ENCODE results near the gene BNIP5.

Gene BNIP5

DNA sequence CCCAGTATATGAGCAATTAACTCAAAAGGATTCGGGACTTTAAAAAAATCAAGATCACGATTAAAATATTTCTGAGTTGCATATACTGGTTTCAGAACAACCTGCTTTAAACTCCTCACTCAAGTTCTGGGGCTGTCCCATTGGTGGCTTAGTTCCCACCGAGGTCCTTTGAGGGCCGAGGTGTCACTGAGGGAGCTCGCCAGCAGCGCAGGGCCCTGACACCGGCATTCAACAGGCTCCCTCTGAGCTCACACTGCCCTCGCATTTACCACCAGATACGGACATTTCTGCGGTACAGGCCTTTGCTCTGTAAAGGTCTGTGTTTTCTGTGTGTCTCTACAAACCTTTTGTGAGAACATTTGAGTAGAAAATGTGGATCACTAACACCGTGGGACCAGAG, 24.4 kb upstream of the BNIP5 start:
- no peak overlapping the region for H3K4me3 ChIP-seq (replicated peaks; ENCODE audit: low read depth, low read length)
- no peak for DNase-seq (ENCODE audit: extremely low read depth, low read depth)
- TF ChIP-seq CTCF (IDR thresholded peaks at IDR 0.05; ENCODE audit: low read depth, low read length, missing control alignments), result no peak

- peak; percentile 78 for TF ChIP-seq CTCF (IDR thresholded peaks at IDR 0.05; ENCODE audit: low read depth, low read length, missing control alignments)
- no peak overlapping the region for H3K4me3 ChIP-seq (replicated peaks; ENCODE audit: low read depth, low read length)
- DNase-seq (ENCODE audit: extremely low read depth, low read depth), result peak; percentile 49
Measured at GRCh38 chr6:36360241-36361054, 23.8 kb upstream of the BNIP5 start.

GRCh38 chr6:36358226-36358915, 21.7 kb upstream of the BNIP5 start:
- no peak for DNase-seq (ENCODE audit: extremely low read depth, low read depth)
- no peak overlapping the region for H3K4me3 ChIP-seq (replicated peaks; ENCODE audit: low read depth, low read length)

GRCh38 chr6:36357872-36358225, 21.2 kb upstream of the BNIP5 start:
- no peak for DNase-seq (ENCODE audit: extremely low read depth, low read depth)
- H3K4me3 ChIP-seq (replicated peaks; ENCODE audit: low read depth, low read length), result no peak overlapping the region
- TF ChIP-seq CTCF (IDR thresholded peaks at IDR 0.05; ENCODE audit: low read depth, low read length, missing control alignments), result no peak

More at GRCh38 chr6:36358226-36358915, 21.7 kb upstream of the BNIP5 start:
- no peak for TF ChIP-seq CTCF (IDR thresholded peaks at IDR 0.05; ENCODE audit: low read depth, low read length, missing control alignments)

- H3K4me3 ChIP-seq (replicated peaks; ENCODE audit: low read depth, low read length), result no peak overlapping the region
- no peak for DNase-seq (ENCODE audit: extremely low read depth, low read depth)
- no peak for TF ChIP-seq CTCF (IDR thresholded peaks at IDR 0.05; ENCODE audit: low read depth, low read length, missing control alignments)
Measured at GRCh38 chr6:36355819-36356218, 19.1 kb upstream of the BNIP5 start.

- TF ChIP-seq CTCF (IDR thresholded peaks at IDR 0.05; ENCODE audit: low read depth, low read length, missing control alignments), result no peak
- DNase-seq (ENCODE audit: extremely low read depth, low read depth), result no peak
- H3K4me3 ChIP-seq (replicated peaks; ENCODE audit: low read depth, low read length), result no peak overlapping the region
Measured at GRCh38 chr6:36353411-36353915, 16.8 kb upstream of the BNIP5 start.
